ENCODE measurements around the gene MBTPS1. TPM values are rescaled to one million over a fixed set of nuclear protein-coding genes. Genes with fewer than 3 reads are reported as not detected.
"Not testable (repeated sequence)": the region's sequence is repeated elsewhere in the genome, so short reads cannot be mapped to it uniquely, and the experiment has no call there.

The MBTPS1 gene
- total and polyA plus RNA-seq, 7 donors = 13.6 to 83.6 (median 69.3) TPM

GRCh38 chr16:84119368-84119767 lies 2.6 kb upstream of the MBTPS1 start:
- no peak overlapping the region for H3K27ac ChIP-seq
- 87 to 92% methylated on average over 13 of the region's 13 CpGs for WGBS, 2 donors
- H3K4me1 ChIP-seq = peaks cover 0 to 26% (median 19%) of the 10 kb centered on the region in 4 donors
- no peaks in the 10 kb centered on the region for H3K27me3 ChIP-seq
- no peaks in the 10 kb centered on the region for H3K9me3 ChIP-seq
- peaks cover 0 to 18% (median 3%) of the 10 kb centered on the region in 4 donors for H3K36me3 ChIP-seq
- H3K4me3 ChIP-seq = no peak overlapping the region
- TF ChIP-seq, protein P1, sequence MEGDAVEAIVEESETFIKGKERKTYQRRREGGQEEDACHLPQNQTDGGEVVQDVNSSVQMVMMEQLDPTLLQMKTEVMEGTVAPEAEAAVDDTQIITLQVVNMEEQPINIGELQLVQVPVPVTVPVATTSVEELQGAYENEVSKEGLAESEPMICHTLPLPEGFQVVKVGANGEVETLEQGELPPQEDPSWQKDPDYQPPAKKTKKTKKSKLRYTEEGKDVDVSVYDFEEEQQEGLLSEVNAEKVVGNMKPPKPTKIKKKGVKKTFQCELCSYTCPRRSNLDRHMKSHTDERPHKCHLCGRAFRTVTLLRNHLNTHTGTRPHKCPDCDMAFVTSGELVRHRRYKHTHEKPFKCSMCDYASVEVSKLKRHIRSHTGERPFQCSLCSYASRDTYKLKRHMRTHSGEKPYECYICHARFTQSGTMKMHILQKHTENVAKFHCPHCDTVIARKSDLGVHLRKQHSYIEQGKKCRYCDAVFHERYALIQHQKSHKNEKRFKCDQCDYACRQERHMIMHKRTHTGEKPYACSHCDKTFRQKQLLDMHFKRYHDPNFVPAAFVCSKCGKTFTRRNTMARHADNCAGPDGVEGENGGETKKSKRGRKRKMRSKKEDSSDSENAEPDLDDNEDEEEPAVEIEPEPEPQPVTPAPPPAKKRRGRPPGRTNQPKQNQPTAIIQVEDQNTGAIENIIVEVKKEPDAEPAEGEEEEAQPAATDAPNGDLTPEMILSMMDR (IDR thresholded peaks at IDR 0.05) = no peak
- no peak for TF ChIP-seq POLR2AphosphoS5 (IDR thresholded peaks at IDR 0.05)
- TF ChIP-seq POLR2A (IDR thresholded peaks at IDR 0.05) = no peak
- no peak for TF ChIP-seq EP300 (IDR thresholded peaks at IDR 0.05)
- DNase-seq = no peak
- intact Hi-C loops (cut with DNase I) = loop anchor here (5.0 kb wide), 1 partner anchor 188 kb away; no protein-coding TSS in a partner anchor

- peaks cover 0 to 27% (median 22%) of the 10 kb centered on the region in 4 donors for H3K4me1 ChIP-seq
- intact Hi-C loops (cut with DNase I) = loop anchor here (5.0 kb wide), 1 partner anchor 189 kb away; no protein-coding TSS in a partner anchor
- not testable (repeated sequence) for H3K36me3 ChIP-seq, H3K27me3 ChIP-seq, H3K9me3 ChIP-seq, H3K4me3 ChIP-seq, H3K27ac ChIP-seq, DNase-seq
- WGBS, 2 donors = 90 to 93% methylated on average over 5 of the region's 5 CpGs
Observed at GRCh38 chr16:84118315-84118714, 1.6 kb upstream of the MBTPS1 start.

GRCh38 chr16:84117494-84117843 lies 727 bp upstream of the MBTPS1 start:
- Histone ChIP-seq H3K27ac (peak overlapping the region; percentile 90 to 95 (median 94)), H3K4me1 (peaks cover 0 to 27% (median 22%) of the 10 kb centered on the region in 4 donors), H3K36me3 (peaks cover 0 to 2% (median 0%) of the 10 kb centered on the region in 4 donors), H3K27me3 (no peaks in the 10 kb centered on the region), H3K4me3 (peak overlapping the region; percentile 83 to 99 (median 86)), H3K9me3 (no peaks in the 10 kb centered on the region)
- WGBS, 2 donors = 6 to 8% methylated on average over 12 of the region's 12 CpGs
- DNase-seq = no peak
- TF ChIP-seq POLR2A (IDR thresholded peaks at IDR 0.05) = no peak
- TF ChIP-seq, protein P1 (IDR thresholded peaks at IDR 0.05) = no peak
- TF ChIP-seq EP300 (IDR thresholded peaks at IDR 0.05) = no peak
- no peak for TF ChIP-seq POLR2AphosphoS5 (IDR thresholded peaks at IDR 0.05)
- intact Hi-C loops (cut with DNase I) = loop anchor here (2.0 to 5.0 kb wide), 3 partner anchors 27 to 190 kb away; partner anchors contain the start of genes DNAAF1, HSDL1 and TAF1C

DNA sequence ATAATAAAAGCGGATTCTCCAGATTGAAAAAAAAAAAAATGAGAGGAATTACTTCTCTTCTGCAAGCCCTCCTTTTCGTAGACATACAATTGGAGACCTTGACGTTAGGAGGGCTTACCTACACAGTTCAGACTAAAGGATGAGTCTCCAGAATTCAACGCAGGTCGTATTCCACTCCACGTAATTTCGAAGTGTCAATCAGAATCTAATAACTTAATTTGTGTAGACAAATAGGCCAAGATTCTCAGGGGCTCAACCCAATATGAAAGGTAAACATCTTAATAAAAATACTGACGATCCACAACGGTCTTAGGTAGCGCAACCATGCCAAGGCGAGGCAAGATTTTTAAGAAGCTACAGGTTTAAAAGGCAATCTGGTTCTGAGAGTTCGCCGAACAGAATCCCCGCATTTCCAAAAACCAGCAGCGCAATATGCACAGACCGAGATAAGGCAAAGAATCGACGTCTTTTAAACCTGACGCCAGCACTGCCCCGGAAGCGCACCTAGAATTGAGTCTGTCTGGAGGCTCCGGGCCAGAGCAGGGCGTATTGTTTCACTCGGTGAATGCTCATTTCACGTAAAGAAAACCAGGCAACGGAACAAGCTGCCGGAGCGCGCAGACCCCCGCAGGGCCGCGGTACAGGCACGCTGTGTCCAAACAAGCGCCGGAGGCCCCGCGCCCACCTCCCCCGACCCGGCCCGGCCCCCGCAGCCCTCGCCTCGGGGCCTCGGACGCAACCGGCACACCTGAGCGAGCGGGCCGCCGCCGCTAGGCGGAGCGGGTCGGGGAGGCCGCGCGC lies 623 bp downstream of the MBTPS1 start:
- H3K36me3 ChIP-seq = no peaks in the 10 kb centered on the region
- peak overlapping the region; percentile 83 to 99 (median 86) for H3K4me3 ChIP-seq
- H3K27ac ChIP-seq = peak overlapping the region; percentile 90 to 95 (median 94)
- intact Hi-C loops (cut with DNase I) = loop anchor here (2.0 to 5.0 kb wide), 3 partner anchors 29 to 191 kb away; partner anchors contain the start of genes DNAAF1, HSDL1 and TAF1C
- no peaks in the 10 kb centered on the region for H3K27me3 ChIP-seq
- DNase-seq = no peak
- H3K9me3 ChIP-seq = no peaks in the 10 kb centered on the region
- 1 to 2% methylated on average over 57 of the region's 57 CpGs for WGBS, 2 donors
- TF ChIP-seq, protein P1 (IDR thresholded peaks at IDR 0.05) = peak in 1 of 4 experiments; percentile 39
- no peak for TF ChIP-seq EP300 (IDR thresholded peaks at IDR 0.05)
- peaks cover 0 to 32% (median 22%) of the 10 kb centered on the region in 4 donors for H3K4me1 ChIP-seq

GRCh38 chr16:84111949-84112348 lies 4.8 kb downstream of the MBTPS1 start:
- DNase-seq; H3K36me3 ChIP-seq; H3K4me3 ChIP-seq; intact Hi-C loops (cut with DNase I); H3K27ac ChIP-seq; H3K9me3 ChIP-seq; H3K27me3 ChIP-seq: not testable (repeated sequence)
- 91 to 94% methylated on average over 3 of the region's 3 CpGs for WGBS, 2 donors
- peaks cover 0 to 38% (median 19%) of the 10 kb centered on the region in 4 donors for H3K4me1 ChIP-seq
